Fibroblast of lung (primary cell): ENCODE measurements around the gene RBM8A. TPM values are rescaled to one million over a fixed set of nuclear protein-coding genes. Genes with fewer than 3 reads are reported as not detected.
"Not testable (repeated sequence)": the region's sequence is repeated elsewhere in the genome, so short reads cannot be mapped to it uniquely, and the experiment has no call there.

Experiments used
- DNase-seq, 2 donors: peaks; one replicate each; pipeline versions ENCODE4 v3.0.0 to v3.0.0-alpha.2; 2010; ENCODE audit warnings: low read depth in 2 of 2
- H2AFZ ChIP-seq: 2 replicates; pipeline ENCODE4 v1.5.1; 2012; ENCODE audit warnings: low read length, control low read depth, inconsistent platforms
- H3K27ac ChIP-seq: 2 replicates; pipeline ENCODE4 v1.5.1; 2011; ENCODE audit warnings: low read length, control low read depth; ENCODE audit not compliant: insufficient read depth
- H3K27me3 ChIP-seq: 2 replicates; pipeline ENCODE4 v1.5.1; 2011; ENCODE audit warnings: mild to moderate bottlenecking, low read length; ENCODE audit not compliant: control insufficient read depth, insufficient read depth
- H3K36me3 ChIP-seq: 2 replicates; pipeline ENCODE4 v1.5.1; 2011; ENCODE audit warnings: low read length; ENCODE audit not compliant: control insufficient read depth, insufficient read depth
- H3K4me1 ChIP-seq: 2 replicates; pipeline ENCODE4 v1.5.1; 2011; ENCODE audit warnings: low read length; ENCODE audit not compliant: control insufficient read depth, insufficient read depth; ENCODE audit errors: extremely low read depth
- H3K4me2 ChIP-seq: 2 replicates; pipeline ENCODE4 v1.5.1; 2011; ENCODE audit warnings: low read length, control low read depth; ENCODE audit not compliant: insufficient read depth; ENCODE audit errors: extremely low read depth
- H3K4me3 ChIP-seq, 4 experiments: fragments of 200-600 bp in 1 of 4; sonication (generic) in 1 of 4; replicated peaks in 1 of 4; 2 replicates each; pipeline ENCODE4 v1.5.1; 2011 to 2016; ENCODE audit warnings: low read length in 4 of 4, low read depth in 3 of 4, mild to moderate bottlenecking in 3 of 4, control low read depth in 2 of 4, inconsistent platforms in 1 of 4, mixed read lengths in 1 of 4; ENCODE audit not compliant: insufficient read depth in 1 of 4; ENCODE audit errors: control extremely low read depth in 1 of 4
- H3K79me2 ChIP-seq: 2 replicates; pipeline ENCODE4 v1.5.1; 2012; ENCODE audit warnings: mild to moderate bottlenecking, low read length, inconsistent platforms; ENCODE audit not compliant: control insufficient read depth, insufficient read depth
- H3K9ac ChIP-seq: 2 replicates; pipeline ENCODE4 v1.5.1; 2011; ENCODE audit warnings: mild to moderate bottlenecking, low read length, control low read depth; ENCODE audit not compliant: insufficient read depth
- H3K9me3 ChIP-seq: 2 replicates; pipeline ENCODE4 v1.5.1; 2012; ENCODE audit warnings: low read depth, low read length; ENCODE audit not compliant: control insufficient read depth, insufficient read depth
- H4K20me1 ChIP-seq: 2 replicates; pipeline ENCODE4 v1.5.1; 2011; ENCODE audit warnings: low read length; ENCODE audit not compliant: control insufficient read depth, insufficient read depth; ENCODE audit errors: extremely low read depth
- CTCF ChIP-seq, 2 donors: IDR thresholded peaks in 1 of 2; conservative IDR thresholded peaks in 1 of 2; 1 replicate in 1 of 2; 2 replicates in 1 of 2; pipeline ENCODE4 v1.5.1; 2011 to 2012; ENCODE audit warnings: low read length in 2 of 2, control low read depth in 1 of 2, inconsistent platforms in 1 of 2, low read depth in 1 of 2, mild to moderate bottlenecking in 1 of 2
- EZH2 ChIP-seq: IDR thresholded peaks from 2 replicates; pipeline ENCODE4 v1.5.1; 2012; ENCODE audit warnings: low read length, control low read depth, mild to moderate bottlenecking; ENCODE audit errors: missing control alignments
- polyA plus RNA-seq, 2 donors: library from polyadenylated mRNA; depleted of rRNA in 1 of 2; stranded (reverse) in 1 of 2; unstranded in 1 of 2; fragments of >200 nt; gene quantifications; 2 replicates each; pipeline ENCODE4 v1.2.1, GENCODE V29; 2011 to 2012; ENCODE audit warnings: missing spikeins in 1 of 2
- total RNA-seq: library from RNA; depleted of rRNA; stranded (reverse); fragments of >200 nt; gene quantifications from 2 replicates; pipeline ENCODE4 v1.2.1, GENCODE V29; 2014

Gene RBM8A
- total and polyA plus RNA-seq, 2 donors (not counting 1 experiment from before 2014, with no cell fraction given), result 56.6 to 137 TPM

GRCh38 chr1:145936247-145936646, 9.0 kb upstream of the RBM8A start:
- no peak for DNase-seq
- Histone ChIP-seq H3K27me3 (no peaks in the 10 kb centered on the region), H3K9me3 (no peaks in the 10 kb centered on the region), H3K27ac (no peak overlapping the region), H4K20me1 (no peaks in the 10 kb centered on the region), H3K9ac (no peak overlapping the region), H2AFZ (no peak overlapping the region), H3K4me1 (no peaks in the 10 kb centered on the region), H3K4me3 (no peak overlapping the region), H3K79me2 (no peaks in the 10 kb centered on the region), H3K36me3 (peaks cover 5% of the 10 kb centered on the region), H3K4me2 (no peak overlapping the region)
- TF ChIP-seq EZH2 (no peak), CTCF (conservative IDR thresholded peaks at IDR 0.05 in 1 of 2, IDR thresholded peaks at IDR 0.05 in 1 of 2; ENCODE audit: low read depth in 1 of 2, low read length in 2 of 2) (no peak)

DNA sequence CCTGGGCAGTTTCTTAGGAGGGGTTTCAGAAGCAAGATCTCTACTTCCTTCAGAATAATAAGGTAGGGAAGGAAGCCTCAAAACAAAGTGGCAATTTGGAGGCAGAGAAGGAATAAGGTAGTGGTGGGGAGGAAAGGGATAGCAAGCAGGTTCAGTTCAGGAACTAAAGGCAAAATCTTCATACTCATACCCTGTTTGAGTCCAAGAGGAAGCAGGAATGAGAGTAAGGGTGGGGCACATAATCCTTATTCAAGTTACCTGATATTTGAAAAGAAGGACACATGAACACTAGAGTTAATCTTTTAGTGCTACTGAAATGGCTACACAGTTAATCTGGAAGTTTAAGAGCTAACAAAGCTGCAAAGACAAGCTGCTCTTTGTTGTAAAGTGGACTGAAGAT, 8.4 kb upstream of the RBM8A start:
- H3K79me2 ChIP-seq, result no peaks in the 10 kb centered on the region

DNA sequence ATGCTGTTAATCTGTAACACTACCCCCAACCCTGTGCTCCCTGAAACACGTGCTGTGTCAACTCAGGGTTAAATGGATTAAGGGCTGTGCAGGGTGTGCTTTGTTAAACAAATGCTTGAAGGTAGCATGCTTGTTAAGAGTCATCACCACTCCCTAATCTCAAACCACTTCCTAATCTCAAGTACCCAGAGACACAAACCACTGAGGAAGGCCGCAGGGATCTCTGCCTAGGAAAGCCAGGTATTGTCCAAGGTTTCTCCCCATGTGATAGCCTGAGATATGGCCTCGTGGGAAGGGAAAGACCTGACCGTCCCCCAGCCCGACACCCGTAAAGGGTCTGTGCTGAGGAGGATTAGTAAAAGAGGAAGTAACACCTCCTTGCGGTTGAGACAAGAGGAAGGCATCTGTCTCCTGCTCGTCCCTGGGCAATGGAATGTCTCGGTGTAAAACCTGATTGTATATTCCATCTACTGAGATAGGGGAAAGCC, 5.3 kb upstream of the RBM8A start:
- H3K36me3 ChIP-seq, H3K9me3 ChIP-seq, H3K9ac ChIP-seq, DNase-seq, H4K20me1 ChIP-seq, H3K27me3 ChIP-seq, H3K27ac ChIP-seq, H3K4me2 ChIP-seq, H3K4me3 ChIP-seq, H3K79me2 ChIP-seq, H3K4me1 ChIP-seq, H2AFZ ChIP-seq: not testable (repeated sequence)

More for the DNA sequence above, 8.4 kb upstream of the RBM8A start:
- Histone ChIP-seq H3K36me3 (peaks cover 5% of the 10 kb centered on the region), H3K9ac (no peak overlapping the region), H3K27me3 (no peaks in the 10 kb centered on the region), H3K4me1 (no peaks in the 10 kb centered on the region), H3K9me3 (no peaks in the 10 kb centered on the region), H3K4me3 (no peak overlapping the region), H3K27ac (no peak overlapping the region), H3K4me2 (no peak overlapping the region), H4K20me1 (no peaks in the 10 kb centered on the region), H2AFZ (no peak overlapping the region)
- DNase-seq, result no peak
- TF ChIP-seq CTCF (conservative IDR thresholded peaks at IDR 0.05 in 1 of 2, IDR thresholded peaks at IDR 0.05 in 1 of 2; ENCODE audit: low read depth in 1 of 2, low read length in 2 of 2) (no peak), EZH2 (no peak)
